NCI-H187 treated with DMSO at 0.1 percent for 48 hours (cell line): ENCODE results near the gene ZNF692.
"Not testable (repeated sequence)": the region's sequence is repeated elsewhere in the genome, so short reads cannot be mapped to it uniquely, and the experiment has no call there.

ENCODE experiments used
- DNase-seq: peaks from one replicate; lab custom pipeline; 2025; lab: John Stamatoyannopoulos, UW

The ZNF692 gene

GRCh38 chr1:248807067-248807737, 51.7 kb downstream of the ZNF692 start:
- DNase-seq = no peak

- no peak for DNase-seq
Measured at GRCh38 chr1:248805876-248806275, 53.0 kb downstream of the ZNF692 start.

- no peak for DNase-seq
Measured at GRCh38 chr1:248804771-248805681, 53.9 kb downstream of the ZNF692 start.

GRCh38 chr1:248803501-248803900, 55.4 kb downstream of the ZNF692 start:
- DNase-seq = not testable (repeated sequence)

GRCh38 chr1:248802454-248802853, 56.4 kb downstream of the ZNF692 start:
- DNase-seq = no peak

- no peak for DNase-seq
Measured at GRCh38 chr1:248800459-248800858, 58.4 kb downstream of the ZNF692 start.
